Hypothalamus (tissue), 51 donors: ENCODE data around the gene RALGAPA2.

ENCODE experiments used
- DNase-seq, 51 donors: peaks; one replicate each; lab custom pipeline; 2025; lab: John Stamatoyannopoulos, UW

Gene RALGAPA2

GRCh38 chr20:20482453-20482852 lies 230.0 kb downstream of the RALGAPA2 start:
- DNase-seq = no peak

GRCh38 chr20:20480689-20481088 lies 231.8 kb downstream of the RALGAPA2 start:
- no peak for DNase-seq

GRCh38 chr20:20480126-20480525 lies 232.3 kb downstream of the RALGAPA2 start:
- no peak for DNase-seq

GRCh38 chr20:20477444-20478041 lies 234.9 kb downstream of the RALGAPA2 start:
- DNase-seq = no peak

- DNase-seq = no peak
Observed at GRCh38 chr20:20476504-20476903, 235.9 kb downstream of the RALGAPA2 start.

GRCh38 chr20:20473657-20474056 lies 238.8 kb downstream of the RALGAPA2 start:
- DNase-seq = no peak

- no peak for DNase-seq
Observed at GRCh38 chr20:20472684-20473274, 239.7 kb downstream of the RALGAPA2 start.

GRCh38 chr20:20466341-20466879 lies 246.0 kb downstream of the RALGAPA2 start:
- no peak for DNase-seq

- DNase-seq = peak in 13 of 51 donors; percentile 8 to 59 (median 25)
Observed at GRCh38 chr20:20465252-20465651, 247.2 kb downstream of the RALGAPA2 start.

- peak in 31 of 51 donors; percentile 19 to 68 (median 44) for DNase-seq
Observed at GRCh38 chr20:20463933-20464374, 248.5 kb downstream of the RALGAPA2 start.

- DNase-seq = no peak
Observed at GRCh38 chr20:20462185-20462584, 250.3 kb downstream of the RALGAPA2 start.

GRCh38 chr20:20461551-20461950 lies 250.9 kb downstream of the RALGAPA2 start:
- DNase-seq = no peak

GRCh38 chr20:20459726-20460125 lies 252.7 kb downstream of the RALGAPA2 start:
- no peak for DNase-seq

GRCh38 chr20:20457392-20458126 lies 254.9 kb downstream of the RALGAPA2 start:
- no peak for DNase-seq

GRCh38 chr20:20456741-20457140 lies 255.7 kb downstream of the RALGAPA2 start:
- DNase-seq = no peak

GRCh38 chr20:20455926-20456325 lies 256.5 kb downstream of the RALGAPA2 start:
- no peak for DNase-seq

- DNase-seq = no peak
Observed at GRCh38 chr20:20454850-20455627, 257.4 kb downstream of the RALGAPA2 start.

GRCh38 chr20:20454367-20454766 lies 258.1 kb downstream of the RALGAPA2 start:
- DNase-seq = no peak

- peak; percentile 25 to 97 (median 86) for DNase-seq
Observed at GRCh38 chr20:20452254-20452676, 260.2 kb downstream of the RALGAPA2 start.

- DNase-seq = peak in 35 of 51 donors; percentile 17 to 84 (median 50)
Observed at GRCh38 chr20:20450521-20450920, 261.9 kb downstream of the RALGAPA2 start.

- no peak for DNase-seq
Observed at GRCh38 chr20:20448881-20449280, 263.6 kb downstream of the RALGAPA2 start.
